H9 (cell line): ENCODE results near the gene SMG7. TPM values are rescaled to one million over a fixed set of nuclear protein-coding genes. Genes with fewer than 3 reads are reported as not detected.

Experiments
- DNase-seq: peaks from one replicate; pipeline ENCODE4 v3.0.0-alpha.2; 2017
- H2AFZ ChIP-seq: one replicate; pipeline ENCODE4 v1.6.1; 2013; ENCODE audit warnings: mild to moderate bottlenecking, low read length, control low read depth, moderate library complexity
- H2AK5ac ChIP-seq: 2 replicates; pipeline ENCODE4 v1.6.1; 2013; ENCODE audit warnings: low read length, control low read depth, mixed read lengths; ENCODE audit not compliant: insufficient read length
- H2BK120ac ChIP-seq: one replicate; pipeline ENCODE4 v1.6.1; 2013; ENCODE audit warnings: low read depth, mild to moderate bottlenecking, low read length, control low read depth, inconsistent platforms; ENCODE audit not compliant: poor library complexity, severe bottlenecking
- H2BK12ac ChIP-seq: 2 replicates; pipeline ENCODE4 v1.6.1; 2013; ENCODE audit warnings: low read length, control low read depth, mixed read lengths, low read depth; ENCODE audit not compliant: insufficient read length
- H2BK15ac ChIP-seq: 2 replicates; pipeline ENCODE4 v1.6.1; 2013; ENCODE audit warnings: low read depth, low read length, control low read depth
- H2BK20ac ChIP-seq: one replicate; pipeline ENCODE4 v1.6.1; 2013; ENCODE audit warnings: low read depth, mild to moderate bottlenecking, low read length, control low read depth, inconsistent platforms; ENCODE audit not compliant: poor library complexity, severe bottlenecking
- H2BK5ac ChIP-seq: 2 replicates; pipeline ENCODE4 v1.6.1; 2013; ENCODE audit warnings: low read length, control low read depth, mixed read lengths; ENCODE audit not compliant: insufficient read length
- H3K14ac ChIP-seq: 2 replicates; pipeline ENCODE4 v1.6.1; 2013; ENCODE audit warnings: low read length, control low read depth; ENCODE audit not compliant: insufficient read depth
- H3K18ac ChIP-seq: 2 replicates; pipeline ENCODE4 v1.6.1; 2013; ENCODE audit warnings: low read depth, mild to moderate bottlenecking, mixed read lengths, low read length, control low read depth; ENCODE audit not compliant: insufficient read length
- H3K23ac ChIP-seq: 2 replicates; pipeline ENCODE4 v1.6.1; 2013; ENCODE audit warnings: low read length, control low read depth, mixed read lengths, low read depth; ENCODE audit not compliant: insufficient read length
- H3K23me2 ChIP-seq: 2 replicates; pipeline ENCODE4 v1.6.1; 2013; ENCODE audit warnings: low read depth, mild to moderate bottlenecking, mixed read lengths, low read length, control low read depth; ENCODE audit not compliant: insufficient read length, poor library complexity, severe bottlenecking
- H3K27ac ChIP-seq: 2 replicates; pipeline ENCODE4 v1.5.1; 2013; ENCODE audit warnings: low read length, control low read depth, mixed read lengths, low read depth; ENCODE audit not compliant: insufficient read length
- H3K27me3 ChIP-seq: 2 replicates; pipeline ENCODE4 v1.6.1; 2013; ENCODE audit warnings: low read length, control low read depth, inconsistent platforms; ENCODE audit not compliant: insufficient read depth
- H3K4ac ChIP-seq: 2 replicates; pipeline ENCODE4 v1.6.1; 2013; ENCODE audit warnings: low read depth, mild to moderate bottlenecking, control low read depth, inconsistent platforms, low read length, moderate library complexity
- H3K4me1 ChIP-seq: 2 replicates; pipeline ENCODE4 v1.6.1; 2013; ENCODE audit warnings: low read length, control low read depth, inconsistent platforms; ENCODE audit not compliant: insufficient read depth
- H3K4me2 ChIP-seq: 2 replicates; pipeline ENCODE4 v1.6.1; 2013; ENCODE audit warnings: low read length, control low read depth, mixed read lengths; ENCODE audit not compliant: insufficient read length, insufficient read depth
- H3K56ac ChIP-seq: 2 replicates; pipeline ENCODE4 v1.6.1; 2013; ENCODE audit warnings: low read depth, mild to moderate bottlenecking, mixed read lengths, low read length, control low read depth; ENCODE audit not compliant: insufficient read length
- H3K79me1 ChIP-seq: 2 replicates; pipeline ENCODE4 v1.6.1; 2013; ENCODE audit warnings: low read depth, mild to moderate bottlenecking, moderate library complexity, low read length, control low read depth, inconsistent platforms; ENCODE audit not compliant: insufficient read depth, poor library complexity, severe bottlenecking
- H3K79me2 ChIP-seq: 2 replicates; pipeline ENCODE4 v1.6.1; 2013; ENCODE audit warnings: low read length, control low read depth, inconsistent platforms; ENCODE audit not compliant: insufficient read depth
- H3K9ac ChIP-seq: 2 replicates; pipeline ENCODE4 v1.6.1; 2013; ENCODE audit warnings: low read length, control low read depth, mixed read lengths; ENCODE audit not compliant: insufficient read length; ENCODE audit errors: extremely low read depth
- H3K9me3 ChIP-seq: one replicate; pipeline ENCODE4 v1.6.1; 2013; ENCODE audit warnings: low read depth, low read length, inconsistent platforms; ENCODE audit not compliant: control insufficient read depth
- H3T11ph ChIP-seq: one replicate; pipeline ENCODE4 v1.6.1; 2013; ENCODE audit warnings: mild to moderate bottlenecking, low read length, control low read depth, inconsistent platforms
- H4K20me1 ChIP-seq: one replicate; pipeline ENCODE4 v1.6.1; 2013; ENCODE audit not compliant: control insufficient read depth, insufficient read length, insufficient read depth
- H4K5ac ChIP-seq: 2 replicates; pipeline ENCODE4 v1.6.1; 2013; ENCODE audit warnings: low read depth, mild to moderate bottlenecking, mixed read lengths, low read length, control low read depth; ENCODE audit not compliant: insufficient read length
- H4K8ac ChIP-seq: replicated peaks from 2 replicates; pipeline ENCODE4 v1.6.1; 2013; ENCODE audit warnings: low read length, control low read depth, mixed read lengths, low read depth; ENCODE audit not compliant: insufficient read length
- H4K91ac ChIP-seq: 2 replicates; pipeline ENCODE4 v1.6.1; 2013; ENCODE audit warnings: low read depth, mild to moderate bottlenecking, moderate library complexity, mixed read lengths, low read length, control low read depth; ENCODE audit not compliant: insufficient read length
- H3K27ac Mint-ChIP-seq, 3 experiments: 2 replicates in 2 of 3; 3 replicates in 1 of 3; pipeline ENCODE4 v1.8.0; 2020 to 2021; ENCODE audit warnings: mixed read lengths in 3 of 3, mild to moderate bottlenecking in 1 of 3, moderate library complexity in 1 of 3
- H3K27me3 Mint-ChIP-seq: 2 replicates; pipeline ENCODE4 v1.8.0; 2021; ENCODE audit warnings: low read depth, mild to moderate bottlenecking, moderate library complexity, mixed read lengths
- H3K36me3 Mint-ChIP-seq, 3 experiments: 2 replicates in 2 of 3; 3 replicates in 1 of 3; pipeline ENCODE4 v1.8.0; 2020 to 2021; ENCODE audit warnings: low read depth in 3 of 3, mixed read lengths in 3 of 3; ENCODE audit not compliant: insufficient read depth in 1 of 3
- H3K4me1 Mint-ChIP-seq, 2 experiments: 2 replicates each; pipeline ENCODE4 v1.8.0; 2020; ENCODE audit warnings: mixed read lengths in 2 of 2
- H3K4me3 Mint-ChIP-seq, 2 experiments: 2 replicates in 1 of 2; 3 replicates in 1 of 2; pipeline ENCODE4 v1.8.0; 2020 to 2021; ENCODE audit warnings: mild to moderate bottlenecking in 2 of 2, mixed read lengths in 2 of 2, moderate library complexity in 1 of 2
- H3K9me3 Mint-ChIP-seq, 2 experiments: 2 replicates in 1 of 2; 3 replicates in 1 of 2; pipeline ENCODE4 v1.8.0; 2020; ENCODE audit warnings: mild to moderate bottlenecking in 2 of 2, mixed read lengths in 2 of 2, moderate library complexity in 1 of 2
- CTCF ChIP-seq: fragments of 200-600 bp; sonication (generic); conservative IDR thresholded peaks from 3 replicates; pipeline ENCODE4 v1.8.0; 2021; ENCODE audit warnings: antibody characterized with exemption, mild to moderate bottlenecking
- WGBS: extraction: QIAGEN DNeasy Blood & Tissue Kit; methylation state at CpG from one replicate; pipeline ENCODE4 v1.1.7; 2013; ENCODE audit warnings: missing lambda C conversion rate, low lambda C conversion rate, mixed read lengths; ENCODE audit not compliant: insufficient read length; ENCODE audit errors: extremely low coverage; 5-methylcytosine and 5-hydroxymethylcytosine counted together
- total RNA-seq: library from RNA; stranded (reverse); gene quantifications from 2 replicates; pipeline ENCODE4 v1.2.1, GENCODE V29; 2021

SMG7 gene
- total RNA-seq, 1 experiment from 2014 or later: 77.0 TPM

DNA sequence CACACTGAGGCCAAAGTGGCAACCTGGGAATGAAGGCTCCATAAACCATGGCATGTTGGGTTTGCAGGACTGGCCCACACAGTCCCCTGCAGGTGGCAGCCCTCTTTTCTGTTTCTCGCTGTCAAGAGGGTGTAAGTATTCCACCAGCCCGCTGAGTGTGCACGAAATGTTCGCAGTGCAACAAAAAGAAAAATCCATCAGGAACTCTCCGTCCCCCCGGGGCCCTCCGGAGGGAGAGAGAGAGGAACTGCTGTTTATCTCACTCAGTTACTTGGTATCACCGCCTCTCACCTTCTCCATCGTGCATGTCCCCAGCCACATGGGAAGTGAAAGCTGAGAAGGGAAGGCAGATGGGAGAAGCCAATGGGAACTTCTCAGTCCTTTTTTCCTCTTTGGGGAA, 79.6 kb downstream of the SMG7 start:
- no CpG with 5 or more reads among the region's 9 CpGs for WGBS
- H2BK5ac ChIP-seq: no peak overlapping the region
- no peak overlapping the region for H3K18ac ChIP-seq
- no peaks in the 10 kb centered on the region for H3K23me2 ChIP-seq
- no peak overlapping the region for H2BK120ac ChIP-seq
- no peak overlapping the region for H3K9ac ChIP-seq
- H3K4ac ChIP-seq: no peak overlapping the region
- H3K27me3 ChIP-seq: no peaks in the 10 kb centered on the region
- no peaks in the 10 kb centered on the region; the same call in 1 of the 2 replicates for H3K4me1 ChIP-seq
- H3K4me1 Mint-ChIP-seq: peaks cover 16 to 21% of the 10 kb centered on the region in 2 experiments
- no peak; the same call in 2 of the 3 replicates for TF ChIP-seq CTCF
- no peaks in the 10 kb centered on the region for H3K9me3 Mint-ChIP-seq
- no peak for DNase-seq
- no peak overlapping the region for H2BK15ac ChIP-seq
- peaks cover 28 to 77% (median 62%) of the 10 kb centered on the region in 3 experiments; a peak in 6 of 7 replicates for H3K36me3 Mint-ChIP-seq
- no peak overlapping the region for H3K4me2 ChIP-seq
- H2BK20ac ChIP-seq: no peak overlapping the region
- H3K9me3 ChIP-seq: no peaks in the 10 kb centered on the region
- H3K79me1 ChIP-seq: no peaks in the 10 kb centered on the region
- no peak overlapping the region for H3K4me3 Mint-ChIP-seq
- no peak overlapping the region for H3K56ac ChIP-seq
- H4K91ac ChIP-seq: no peak overlapping the region
- H3T11ph ChIP-seq: no peak overlapping the region
- no peak overlapping the region for H3K14ac ChIP-seq
- H3K79me2 ChIP-seq: no peaks in the 10 kb centered on the region
- H2AFZ ChIP-seq: no peak overlapping the region
- no peaks in the 10 kb centered on the region for H3K27me3 Mint-ChIP-seq
- no peak overlapping the region for H2BK12ac ChIP-seq
- H4K20me1 ChIP-seq: no peaks in the 10 kb centered on the region
- no peak overlapping the region for H4K8ac ChIP-seq
- no peak overlapping the region for H3K23ac ChIP-seq
- peak overlapping the region; percentile 36 for H4K5ac ChIP-seq
- no peak overlapping the region for H3K27ac ChIP-seq
- no peak overlapping the region for H2AK5ac ChIP-seq
- 0 out of 7 replicates have a peak overlapping the region, but pooled peaks of 1 of the 3 experiments have one; percentile 66 for H3K27ac Mint-ChIP-seq
